ENCODE measurements around the gene CLEC14A.

The CLEC14A gene

DNA sequence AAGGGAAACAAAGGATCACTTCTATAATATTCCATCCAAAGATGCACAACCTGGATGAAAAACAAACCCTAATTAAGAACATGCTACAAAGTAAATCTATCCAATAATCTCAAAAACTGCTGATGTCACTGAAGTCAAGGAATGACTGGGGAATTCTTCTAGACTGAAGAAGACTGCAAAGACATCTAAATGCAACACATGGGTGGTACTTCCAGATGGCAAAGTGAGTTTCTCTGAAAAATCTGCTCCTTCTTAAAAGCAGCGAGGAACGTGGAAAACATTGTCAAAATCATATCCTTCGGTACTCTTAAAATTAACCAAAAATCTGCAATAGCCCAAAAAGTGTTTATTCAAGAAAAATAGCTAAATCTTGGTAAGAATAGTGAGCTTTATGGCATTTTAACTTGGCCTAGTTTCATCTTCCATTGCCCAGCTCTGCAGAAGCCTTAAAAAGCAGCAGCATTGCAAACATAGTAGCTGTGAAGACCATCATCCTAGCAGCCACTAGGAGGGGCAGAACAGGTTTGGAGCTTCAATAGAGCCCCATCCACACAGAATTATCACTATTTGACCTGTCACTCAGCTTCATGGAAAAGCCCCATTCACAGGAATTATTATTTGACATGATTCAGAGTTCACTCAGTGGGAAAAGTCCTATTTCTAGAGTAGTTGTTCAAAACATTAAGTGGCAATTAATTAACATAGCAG lies 7.4 kb downstream of the CLEC14A start:
- no peak for DNase-seq (ENCODE audit: low spot score)

DNA sequence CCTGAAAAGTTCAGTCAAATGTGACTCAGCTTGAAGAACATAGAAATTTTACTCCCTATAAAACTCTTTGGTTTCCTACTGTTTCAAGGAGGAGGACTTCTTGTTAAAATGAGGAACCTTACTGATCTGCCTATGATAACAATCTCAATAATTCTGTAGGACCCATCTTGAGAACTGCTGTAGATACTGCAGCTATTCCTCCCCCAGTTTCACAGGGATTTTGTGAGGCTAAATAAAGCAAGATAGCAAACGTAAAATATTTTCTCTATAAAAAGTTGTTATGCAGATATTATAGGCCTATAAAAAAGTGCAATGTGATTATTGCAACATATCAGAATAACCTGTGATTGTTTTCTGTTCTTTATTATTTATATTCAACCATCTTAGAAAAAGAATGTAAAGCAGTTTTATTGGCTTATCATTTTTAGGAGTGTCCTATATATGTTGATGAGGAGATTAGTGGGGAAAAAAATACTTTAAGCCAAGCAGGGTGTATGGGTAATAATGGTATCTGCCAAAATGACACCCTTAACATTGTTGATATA lies 12.1 kb downstream of the CLEC14A start:
- no peak for DNase-seq (ENCODE audit: low spot score)

DNA sequence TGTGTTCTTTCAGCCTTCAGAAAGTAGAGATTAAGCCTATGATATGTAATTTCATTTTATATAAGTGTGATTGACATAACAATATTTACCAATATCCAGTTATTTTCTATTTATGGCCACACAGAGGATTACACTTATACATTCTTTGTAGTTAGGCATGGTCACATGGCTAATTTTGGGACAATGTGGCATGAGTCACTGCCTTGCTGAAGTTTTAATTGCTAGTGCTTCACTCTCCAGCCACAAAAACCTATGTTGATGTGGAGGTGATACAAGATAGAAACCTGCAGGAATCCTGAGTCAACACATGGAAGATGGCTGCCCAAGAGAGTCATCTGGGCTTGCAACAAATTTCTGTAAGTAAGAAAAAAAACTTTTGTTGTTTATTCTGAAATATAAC lies 17.0 kb downstream of the CLEC14A start:
- DNase-seq (ENCODE audit: low spot score) = no peak

DNA sequence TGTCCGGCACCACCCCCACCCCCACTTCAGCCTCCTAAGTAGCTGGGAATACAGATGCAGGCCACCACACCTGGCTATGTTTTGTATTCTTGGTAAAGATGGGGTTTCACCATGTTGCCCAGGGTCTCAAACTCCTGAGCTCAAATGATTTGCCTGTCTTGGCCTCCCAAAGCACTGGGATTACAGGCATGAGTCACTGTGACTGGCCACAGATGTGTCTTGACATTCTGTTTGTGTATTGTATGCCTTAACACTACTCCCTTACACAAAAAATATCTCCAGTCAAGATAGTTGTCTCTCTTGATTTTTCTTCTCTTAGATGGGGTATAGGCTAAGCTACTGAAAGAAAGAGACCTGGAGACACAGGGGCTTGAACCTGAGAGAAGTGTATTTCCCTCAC lies 17.6 kb downstream of the CLEC14A start:
- DNase-seq (ENCODE audit: low spot score) = no peak

DNA sequence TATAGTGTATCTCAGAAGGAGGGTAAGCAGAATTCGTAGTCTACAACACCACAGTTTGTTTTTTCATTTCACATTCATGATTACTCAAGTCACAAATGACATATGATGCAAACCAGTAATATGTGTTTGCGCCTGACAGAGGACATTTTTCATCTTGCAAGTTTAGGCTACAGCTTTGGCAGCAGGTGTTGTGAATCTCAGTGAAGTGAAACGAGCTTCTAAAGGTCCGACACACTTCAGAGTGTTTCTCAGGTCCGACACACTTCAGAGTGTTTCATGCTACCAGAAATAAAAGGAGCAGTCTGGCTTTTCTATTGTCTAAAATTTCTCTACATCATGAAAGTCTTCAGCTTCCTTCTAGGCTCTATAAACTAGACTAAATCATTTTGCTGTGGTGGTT lies 22.7 kb downstream of the CLEC14A start:
- no peak for DNase-seq (ENCODE audit: low spot score)

DNA sequence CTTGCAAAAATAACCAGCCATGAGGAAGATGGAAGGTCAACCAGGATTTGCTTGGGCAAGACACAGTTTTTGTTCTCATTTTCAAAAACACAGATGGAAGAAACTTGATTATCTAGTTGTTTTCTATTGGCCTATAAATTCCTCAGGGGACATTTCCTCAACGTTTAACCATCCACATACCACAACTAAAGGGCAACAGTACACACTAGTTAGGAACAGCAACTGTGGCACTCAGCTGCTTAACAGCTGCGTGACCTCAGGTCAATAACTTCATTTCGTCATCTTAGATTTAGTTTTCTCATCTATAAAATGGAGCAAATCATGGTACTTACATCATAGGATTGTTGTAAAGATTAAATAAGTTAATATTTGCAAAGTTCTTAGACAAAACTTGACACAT lies 29.5 kb downstream of the CLEC14A start:
- no peak for DNase-seq (ENCODE audit: low spot score)

DNA sequence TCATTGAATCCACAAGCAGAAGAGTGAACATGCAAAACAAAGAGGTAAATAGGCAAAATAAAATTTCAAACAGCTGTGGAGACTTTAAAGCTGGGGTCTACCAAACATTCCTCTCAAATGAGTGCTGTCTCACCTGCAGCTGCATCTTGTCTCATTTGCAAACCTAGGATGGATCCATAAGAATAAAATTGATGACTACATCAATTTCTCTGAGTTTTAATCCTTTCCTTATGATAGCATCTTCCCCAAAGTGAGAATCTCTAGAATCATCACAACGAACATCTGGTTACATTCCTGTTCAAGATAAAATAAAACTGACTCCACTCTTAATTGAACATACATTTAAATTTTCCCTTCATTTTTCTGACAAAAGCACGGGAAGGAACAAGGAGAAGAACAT lies 29.9 kb downstream of the CLEC14A start:
- DNase-seq (ENCODE audit: low spot score) = no peak

DNA sequence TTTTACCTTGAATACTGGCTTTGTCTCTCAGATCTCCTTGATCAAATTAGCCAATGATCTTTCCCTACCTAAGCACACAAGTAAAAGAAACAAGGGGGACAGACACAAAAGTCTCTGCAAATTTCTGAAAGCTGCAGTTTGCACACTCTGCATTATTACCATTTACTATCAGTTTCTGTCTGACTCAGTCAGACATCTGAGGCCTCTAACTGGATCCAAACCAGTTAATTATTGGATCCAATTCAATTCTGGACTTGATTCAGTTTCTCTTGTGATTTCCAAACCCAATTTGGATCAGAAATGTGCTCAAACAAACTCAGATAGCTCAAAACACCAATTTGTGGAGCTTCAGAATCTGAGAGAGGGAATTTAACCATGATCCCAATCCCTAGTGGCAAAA lies 31.6 kb downstream of the CLEC14A start:
- no peak for DNase-seq (ENCODE audit: low spot score)

DNA sequence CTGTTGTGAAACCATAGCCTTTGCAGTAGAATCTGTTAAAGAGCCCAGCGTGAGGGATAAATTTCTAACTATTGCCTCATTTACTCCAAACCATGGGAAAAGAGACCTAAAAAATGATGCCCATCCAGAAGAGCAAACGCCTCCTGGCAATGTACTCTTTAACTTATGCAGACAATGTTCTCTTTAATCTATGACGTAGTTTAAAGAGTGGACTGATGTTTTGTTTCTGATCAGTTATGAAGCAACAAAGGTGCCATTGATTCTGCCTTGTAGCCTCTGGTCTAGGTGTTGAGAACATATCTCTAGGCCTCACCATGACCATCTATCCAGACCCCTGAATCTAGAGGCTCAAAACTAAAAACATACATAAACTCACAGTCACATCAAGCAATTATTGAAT lies 34.8 kb downstream of the CLEC14A start:
- no peak for DNase-seq (ENCODE audit: low spot score)

DNA sequence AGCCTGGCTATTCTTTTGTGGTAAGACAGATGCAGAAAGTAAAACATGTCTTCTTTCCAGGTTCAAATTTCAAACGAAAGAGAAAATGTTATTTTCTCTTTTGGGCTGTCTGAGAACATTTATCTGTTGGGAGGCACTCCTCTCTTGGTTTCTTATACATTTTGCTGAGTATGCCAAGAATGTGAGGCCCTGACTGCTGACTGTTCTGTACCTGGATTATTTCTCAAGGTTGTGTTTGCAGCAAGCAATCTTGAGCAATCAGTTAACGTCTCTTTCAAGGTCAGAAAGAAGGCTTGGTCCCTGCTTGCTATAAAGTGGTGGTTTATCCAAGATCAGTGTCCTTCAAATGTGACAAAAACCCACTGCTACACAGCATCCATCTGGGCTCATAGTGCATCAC lies 38.3 kb downstream of the CLEC14A start:
- no peak for DNase-seq (ENCODE audit: low spot score)

DNA sequence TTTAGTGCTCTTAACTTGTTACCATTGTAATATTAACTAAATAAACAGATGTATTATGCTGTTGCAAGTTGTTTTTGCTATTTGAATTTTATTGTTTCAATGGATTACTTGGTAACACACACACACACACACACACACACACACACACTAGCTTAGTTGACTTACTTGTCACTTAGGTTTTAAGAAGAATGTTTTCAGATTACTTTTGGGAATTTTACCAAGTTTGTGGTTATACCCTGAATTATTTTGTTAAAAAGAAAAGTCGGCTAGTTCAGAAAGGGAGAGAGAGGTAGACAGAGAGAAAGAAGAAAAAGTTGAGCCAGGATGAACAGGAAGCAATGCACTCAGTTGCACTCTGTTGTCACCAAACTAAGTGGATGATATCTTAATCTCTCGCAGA lies 42.9 kb downstream of the CLEC14A start:
- no peak for DNase-seq (ENCODE audit: low spot score)

DNA sequence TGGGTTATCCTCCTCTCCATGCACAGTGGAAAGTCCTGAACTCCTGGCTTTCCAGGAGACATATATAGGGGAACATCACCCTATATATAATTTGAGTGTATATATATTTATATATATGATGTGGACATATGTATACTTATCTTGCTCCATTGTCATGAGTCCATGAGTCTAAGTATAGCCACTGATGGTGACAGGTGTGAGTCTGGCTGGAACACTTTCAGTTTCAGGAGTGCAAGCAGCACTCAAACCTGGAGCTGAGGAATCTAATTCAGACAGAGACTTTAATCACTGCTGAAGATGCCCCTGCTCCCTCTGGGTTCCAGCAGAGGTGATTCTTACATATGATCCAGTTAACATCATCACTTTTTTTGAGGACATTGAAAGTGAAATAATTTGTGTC lies 43.8 kb downstream of the CLEC14A start:
- DNase-seq (ENCODE audit: low spot score) = no peak

DNA sequence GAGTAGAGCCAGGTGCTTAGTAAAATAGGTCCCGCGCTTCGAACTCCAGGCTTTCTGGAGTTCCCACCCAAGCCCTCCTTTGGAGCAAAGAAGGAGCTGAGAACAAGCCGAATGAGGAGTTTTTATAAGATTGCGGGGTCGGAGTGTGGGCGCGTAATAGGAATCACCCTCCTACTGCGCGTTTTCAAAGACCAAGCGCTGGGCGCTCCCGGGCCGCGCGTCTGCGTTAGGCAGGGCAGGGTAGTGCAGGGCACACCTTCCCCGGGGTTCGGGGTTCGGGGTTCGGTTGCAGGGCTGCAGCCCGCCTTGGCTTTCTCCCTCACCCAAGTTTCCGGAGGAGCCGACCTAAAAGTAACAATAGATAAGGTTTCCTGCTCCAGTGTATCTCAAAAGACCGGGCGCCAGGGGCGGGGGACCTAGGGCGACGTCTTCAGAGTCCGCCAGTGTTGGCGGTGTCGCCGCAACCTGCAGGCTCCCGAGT lies 44.6 kb downstream of the CLEC14A start:
- DNase-seq (ENCODE audit: low spot score) = no peak

DNA sequence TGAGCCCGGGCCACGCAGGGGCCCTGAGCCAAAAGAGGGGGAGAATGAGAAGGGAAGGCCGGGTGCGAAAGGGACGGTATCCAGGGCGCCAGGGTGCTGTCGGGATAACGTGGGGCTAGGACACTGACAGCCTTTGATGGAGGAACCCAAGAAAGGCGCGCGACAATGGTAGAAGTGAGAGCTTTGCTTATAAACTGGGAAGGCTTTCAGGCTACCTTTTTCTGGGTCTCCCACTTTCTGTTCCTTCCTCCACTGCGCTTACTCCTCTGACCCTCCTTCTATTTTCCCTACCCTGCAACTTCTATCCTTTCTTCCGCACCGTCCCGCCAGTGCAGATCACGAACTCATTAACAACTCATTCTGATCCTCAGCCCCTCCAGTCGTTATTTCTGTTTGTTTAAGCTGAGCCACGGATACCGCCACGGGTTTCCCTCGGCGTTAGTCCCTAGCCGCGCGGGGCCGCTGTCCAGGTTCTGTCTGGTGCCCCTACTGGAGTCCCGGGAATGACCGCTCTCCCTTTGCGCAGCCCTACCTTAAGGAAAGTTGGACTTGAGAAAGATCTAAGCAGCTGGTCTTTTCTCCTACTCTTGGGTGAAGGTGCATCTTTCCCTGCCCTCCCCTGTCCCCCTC lies 45.2 kb downstream of the CLEC14A start:
- no peak for DNase-seq (ENCODE audit: low spot score)

DNA sequence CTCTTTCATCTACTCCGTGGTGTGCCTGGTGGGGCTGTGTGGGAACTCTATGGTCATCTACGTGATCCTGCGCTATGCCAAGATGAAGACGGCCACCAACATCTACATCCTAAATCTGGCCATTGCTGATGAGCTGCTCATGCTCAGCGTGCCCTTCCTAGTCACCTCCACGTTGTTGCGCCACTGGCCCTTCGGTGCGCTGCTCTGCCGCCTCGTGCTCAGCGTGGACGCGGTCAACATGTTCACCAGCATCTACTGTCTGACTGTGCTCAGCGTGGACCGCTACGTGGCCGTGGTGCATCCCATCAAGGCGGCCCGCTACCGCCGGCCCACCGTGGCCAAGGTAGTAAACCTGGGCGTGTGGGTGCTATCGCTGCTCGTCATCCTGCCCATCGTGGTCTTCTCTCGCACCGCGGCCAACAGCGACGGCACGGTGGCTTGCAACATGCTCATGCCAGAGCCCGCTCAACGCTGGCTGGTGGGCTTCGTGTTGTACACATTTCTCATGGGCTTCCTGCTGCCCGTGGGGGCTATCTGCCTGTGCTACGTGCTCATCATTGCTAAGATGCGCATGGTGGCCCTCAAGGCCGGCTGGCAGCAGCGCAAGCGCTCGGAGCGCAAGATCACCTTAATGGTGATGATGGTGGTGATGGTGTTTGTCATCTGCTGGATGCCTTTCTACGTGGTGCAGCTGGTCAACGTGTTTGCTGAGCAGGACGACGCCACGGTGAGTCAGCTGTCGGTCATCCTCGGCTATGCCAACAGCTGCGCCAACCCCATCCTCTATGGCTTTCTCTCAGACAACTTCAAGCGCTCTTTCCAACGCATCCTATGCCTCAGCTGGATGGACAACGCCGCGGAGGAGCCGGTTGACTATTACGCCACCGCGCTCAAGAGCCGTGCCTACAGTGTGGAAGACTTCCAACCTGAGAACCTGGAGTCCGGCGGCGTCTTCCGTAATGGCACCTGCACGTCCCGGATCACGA lies 46.0 kb downstream of the CLEC14A start:
- DNase-seq (ENCODE audit: low spot score) = no peak

DNA sequence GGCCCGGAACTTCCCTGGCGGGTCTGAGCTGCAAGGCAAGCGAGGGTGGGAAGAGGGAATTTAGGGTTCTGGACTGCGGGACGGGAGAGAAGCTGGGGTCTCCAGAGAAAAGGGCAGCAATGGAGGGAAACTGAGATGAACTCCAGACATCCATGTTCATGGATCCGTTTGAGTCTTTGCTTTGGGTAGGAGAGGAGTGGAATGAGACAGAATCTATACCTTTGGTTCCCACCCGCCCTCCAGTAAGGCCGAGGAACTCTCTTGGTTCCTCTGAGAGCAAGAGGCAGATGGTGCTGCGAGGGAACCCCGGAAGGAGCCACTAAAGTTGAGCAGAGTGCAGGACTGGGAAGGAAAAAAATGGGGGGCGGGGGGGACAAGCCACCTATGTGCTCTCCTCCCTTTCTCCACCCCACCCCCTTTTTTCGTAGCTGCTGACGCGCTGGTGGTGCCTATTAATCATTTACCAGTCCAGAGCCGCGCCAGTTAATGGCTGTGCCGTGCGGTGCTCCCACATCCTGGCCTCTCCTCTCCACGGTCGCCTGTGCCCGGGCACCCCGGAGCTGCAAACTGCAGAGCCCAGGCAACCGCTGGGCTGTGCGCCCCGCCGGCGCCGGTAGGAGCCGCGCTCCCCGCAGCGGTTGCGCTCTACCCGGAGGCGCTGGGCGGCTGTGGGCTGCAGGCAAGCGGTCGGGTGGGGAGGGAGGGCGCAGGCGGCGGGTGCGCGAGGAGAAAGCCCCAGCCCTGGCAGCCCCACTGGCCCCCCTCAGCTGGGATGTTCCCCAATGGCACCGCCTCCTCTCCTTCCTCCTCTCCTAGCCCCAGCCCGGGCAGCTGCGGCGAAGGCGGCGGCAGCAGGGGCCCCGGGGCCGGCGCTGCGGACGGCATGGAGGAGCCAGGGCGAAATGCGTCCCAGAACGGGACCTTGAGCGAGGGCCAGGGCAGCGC lies 47.0 kb downstream of the CLEC14A start:
- no peak for DNase-seq (ENCODE audit: low spot score)

DNA sequence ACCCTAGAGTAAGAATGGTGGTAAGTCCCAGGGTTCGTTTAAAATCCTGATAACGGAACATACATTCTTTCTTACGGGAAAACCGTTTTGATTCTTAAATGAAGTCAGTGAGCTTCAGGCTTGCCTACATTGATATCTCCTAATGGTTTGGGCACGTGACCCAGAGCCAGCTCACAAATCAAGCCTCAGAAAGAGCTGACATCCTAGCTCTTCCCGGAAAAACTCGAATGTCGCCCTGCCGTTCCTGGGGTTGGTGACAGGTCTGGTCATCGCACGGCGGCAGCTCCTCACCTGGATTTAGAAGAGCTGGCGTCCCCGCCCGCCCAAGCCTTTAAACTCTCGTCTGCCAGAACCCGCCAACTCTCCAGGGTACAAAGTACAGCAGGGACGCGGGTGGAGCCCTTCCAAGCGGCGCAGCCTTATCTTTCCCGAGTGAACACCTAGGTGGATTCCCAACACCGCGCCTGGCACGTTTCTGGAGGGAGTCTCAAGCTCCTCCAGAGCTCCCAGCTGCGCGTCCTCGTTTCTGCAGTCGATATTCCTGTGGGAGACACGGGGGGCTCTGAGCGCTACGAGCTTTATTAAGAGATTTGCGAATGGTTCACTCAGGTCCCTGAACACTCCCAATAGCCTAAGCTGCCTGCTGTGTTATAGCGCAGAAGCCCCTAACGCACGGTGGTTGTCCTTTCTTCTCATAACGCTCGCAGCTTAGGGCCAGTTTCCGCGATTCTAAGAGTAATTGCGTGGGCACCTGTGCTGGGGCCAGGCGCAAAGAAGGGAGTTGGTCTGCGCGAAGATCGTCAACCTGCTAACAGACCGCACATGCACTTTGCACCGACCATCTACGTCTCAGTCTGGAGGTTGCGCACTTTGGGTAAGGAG lies 47.9 kb downstream of the CLEC14A start, which contains the start of gene SSTR1:
Gene SSTR1, plus strand, starts transcription at position 169 of the 882 bp plus-strand sequence. CDS start 1,486 bp downstream, outside the sequence.
- DNase-seq (ENCODE audit: low spot score) = no peak

DNA sequence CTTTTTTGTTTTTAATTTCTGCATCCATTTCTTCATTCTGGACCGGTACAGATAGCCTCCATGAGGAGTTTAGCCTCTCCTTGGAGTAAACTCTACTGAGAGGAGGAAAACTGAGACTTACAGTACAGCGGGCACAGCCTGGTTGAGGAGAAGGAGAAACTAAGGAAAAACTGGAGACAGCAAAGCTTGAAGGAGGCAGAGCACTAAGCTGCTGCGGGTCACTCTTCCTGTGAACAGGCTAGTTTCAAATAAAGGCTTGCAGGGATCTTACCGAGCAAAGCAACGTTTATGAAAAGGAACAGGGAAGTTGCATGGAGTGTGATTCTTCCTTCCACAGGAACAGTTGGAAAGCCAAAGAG lies 48.5 kb downstream of the CLEC14A start:
- no peak for DNase-seq (ENCODE audit: low spot score)

DNA sequence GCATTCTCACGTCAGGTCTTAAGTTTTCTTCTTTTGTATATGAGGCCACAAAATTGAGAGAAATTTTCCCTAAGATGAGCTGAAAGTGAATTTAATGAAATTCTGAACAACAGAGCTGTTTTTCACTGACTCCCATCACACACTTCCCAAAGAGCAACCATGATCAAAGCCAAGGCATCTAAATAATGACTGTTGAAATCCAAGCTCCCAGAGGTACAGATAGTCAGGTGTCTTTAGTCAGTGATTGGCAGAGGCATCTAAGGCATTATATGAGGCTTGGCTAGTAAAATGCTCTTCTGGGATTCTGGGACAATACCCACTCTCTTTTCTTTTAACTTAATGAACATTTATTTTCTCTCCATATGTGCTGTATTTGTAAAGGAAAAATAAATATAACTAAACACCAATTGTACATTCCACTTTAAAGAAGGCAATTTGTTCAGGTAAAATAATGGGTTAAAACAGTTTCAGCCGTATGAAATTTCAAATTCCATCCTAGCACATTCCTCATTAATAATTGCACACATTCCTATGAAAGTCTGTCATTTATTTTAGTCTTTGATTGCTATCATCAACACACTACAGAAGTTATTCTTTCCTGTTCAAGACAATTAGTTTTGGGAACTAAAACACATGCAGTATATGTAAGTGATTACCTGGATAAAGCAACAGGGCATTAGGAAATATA lies 49.1 kb downstream of the CLEC14A start:
- no peak for DNase-seq (ENCODE audit: low spot score)

All from cerebellar cortex (tissue), 1 donor.